NCI-H460 (cell line): Measurements from ENCODE around the gene DHODH. TPM values are rescaled to one million over a fixed set of nuclear protein-coding genes. Genes with fewer than 3 reads are reported as not detected.
A peak's percentile ranks its signal among the peaks of the same experiment; 100 is the strongest.
"Not testable (repeated sequence)": the region's sequence is repeated elsewhere in the genome, so short reads cannot be mapped to it uniquely, and the experiment has no call there.

Experiments
- DNase-seq: peaks from one replicate; pipeline ENCODE4 v3.0.0-alpha.2; 2016; ENCODE audit warnings: low read depth; ENCODE audit errors: extremely low read depth
- small RNA-seq, 2 experiments: library from RNA; depleted of rRNA; stranded (forward); fragments of <200 nt; gene quantifications; one replicate each; pipeline ENCODE3, GENCODE V24; 2014
- total RNA-seq: library from RNA; depleted of rRNA; stranded (reverse); fragments of >200 nt; shearing (Covaris generic); gene quantifications from 2 replicates; pipeline ENCODE4 v1.2.3, GENCODE V29; 2014; rRNA removed

The DHODH gene
- total RNA-seq, 1 experiment from 2014 or later = 12.0 TPM

DNA sequence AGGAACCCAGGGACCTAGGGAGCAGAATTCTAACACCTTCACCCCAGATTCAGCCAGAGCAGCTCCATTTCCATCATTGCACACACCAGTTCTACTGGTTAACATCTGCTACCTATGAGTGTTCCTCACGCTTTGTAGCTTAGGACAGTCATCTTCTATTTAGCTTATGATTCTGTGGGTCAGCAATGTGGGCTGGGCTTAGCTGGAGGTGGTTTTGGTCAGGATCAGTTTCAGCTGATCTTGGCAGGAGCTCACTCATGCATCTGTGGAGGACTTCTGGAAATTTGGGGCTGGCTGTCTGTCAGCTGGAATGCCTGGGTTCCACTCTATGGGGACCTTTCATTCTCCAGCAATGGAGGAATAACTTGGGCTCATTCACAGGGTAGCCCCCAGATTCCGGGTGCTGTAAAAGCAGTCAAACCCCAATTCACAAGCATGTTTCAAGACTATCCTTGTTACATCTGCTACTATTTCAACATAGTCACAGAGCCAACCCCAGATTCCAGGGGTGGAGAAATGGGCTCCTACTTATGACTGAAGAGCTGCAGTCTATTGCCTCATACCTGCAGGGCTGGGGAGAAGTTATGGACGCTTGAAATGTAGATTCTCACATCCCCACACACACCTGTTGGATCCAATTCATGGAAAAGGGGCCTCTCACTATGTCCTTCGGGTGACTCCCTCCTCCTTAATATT lies 42.4 kb downstream of the DHODH start:
- no peak for DNase-seq

DNA sequence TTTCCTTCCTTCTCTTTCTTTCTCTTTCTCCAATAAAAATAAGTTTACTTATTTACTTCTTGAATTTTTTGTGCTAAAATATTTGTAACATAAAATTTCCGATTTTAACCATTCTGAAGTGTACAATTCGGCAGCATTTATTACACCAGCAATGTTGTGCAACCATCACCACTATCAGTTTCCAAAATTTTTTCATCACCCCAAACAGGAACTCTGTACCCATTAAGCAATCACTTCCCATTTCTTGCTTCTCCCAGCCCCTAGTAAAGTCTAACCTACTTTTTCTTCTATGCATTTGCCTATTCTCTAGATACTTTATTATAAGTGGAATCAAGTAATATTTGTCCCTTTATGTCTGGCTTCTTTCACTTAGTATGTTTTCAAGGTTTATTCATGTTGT lies 43.3 kb downstream of the DHODH start:
- DNase-seq = no peak

DNA sequence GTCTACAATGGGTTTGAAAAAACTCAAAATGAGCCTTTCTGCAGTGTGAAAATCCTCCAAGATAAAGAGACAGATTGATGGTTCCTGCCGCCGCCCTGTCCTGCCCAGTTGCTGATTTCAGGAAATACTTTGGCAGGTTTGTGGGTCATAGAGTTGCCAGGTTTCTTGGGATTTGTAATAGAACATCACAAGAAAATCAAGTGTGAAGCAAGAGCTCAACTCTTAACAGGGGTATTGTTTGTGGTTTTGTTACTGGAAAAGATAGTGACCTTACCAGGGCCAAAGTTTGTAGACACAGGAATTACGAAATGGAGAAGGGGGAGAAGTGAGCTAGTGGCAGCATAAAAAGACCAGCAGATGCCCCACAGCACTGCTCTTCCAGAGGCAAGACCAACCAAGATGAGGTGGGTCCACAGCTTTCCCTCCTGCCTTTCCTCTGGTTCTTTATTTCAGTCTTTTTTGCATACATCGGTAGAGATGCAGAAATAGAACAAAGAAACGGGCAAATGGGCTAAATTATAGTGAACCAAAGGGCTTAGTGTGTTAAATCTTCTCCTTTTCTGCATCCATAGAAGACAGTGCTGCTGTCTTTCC lies 45.8 kb downstream of the DHODH start, which contains the start of gene HP:
TSS of gene HP (plus strand) at position 252 of the 594 bp plus-strand sequence. CDS start at position 400, 148 bp downstream.
- not testable (repeated sequence) for DNase-seq

DNA sequence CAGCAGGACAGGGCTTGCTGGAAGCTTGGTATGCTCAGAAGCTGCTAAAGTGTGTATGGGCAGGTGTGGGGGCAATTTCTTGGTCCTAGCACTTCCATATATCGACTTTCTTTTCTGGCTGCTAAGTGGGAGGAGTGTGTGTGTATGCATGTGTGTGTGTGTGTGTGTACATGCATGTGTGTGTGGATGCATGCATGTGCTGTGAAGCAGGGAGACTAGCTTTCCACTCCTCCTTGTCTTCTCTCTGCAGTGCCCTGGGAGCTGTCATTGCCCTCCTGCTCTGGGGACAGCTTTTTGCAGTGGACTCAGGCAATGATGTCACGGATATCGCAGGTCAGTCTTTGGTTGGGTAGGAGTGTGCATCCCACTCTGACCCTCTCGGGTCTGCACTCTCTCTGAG lies 47.4 kb downstream of the DHODH start:
- no peak for DNase-seq

DNA sequence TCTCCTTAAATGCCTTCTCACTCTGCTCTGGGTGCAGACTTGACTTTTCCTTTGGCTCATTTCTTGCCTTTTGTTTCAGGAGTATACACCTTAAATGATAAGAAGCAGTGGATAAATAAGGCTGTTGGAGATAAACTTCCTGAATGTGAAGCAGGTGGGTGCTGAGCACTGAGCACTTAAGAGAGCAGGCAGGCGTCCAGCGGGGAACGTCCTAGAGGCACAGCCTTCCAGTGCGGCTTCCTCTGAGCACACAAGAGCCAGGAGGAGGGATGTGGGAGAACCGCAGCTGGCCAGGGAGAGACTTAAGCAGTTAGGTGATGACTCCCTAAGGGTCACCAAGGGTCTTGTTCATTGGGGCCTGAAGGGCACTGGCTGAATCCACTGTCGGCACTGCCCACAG lies 48.8 kb downstream of the DHODH start:
- DNase-seq = not testable (repeated sequence)

DNA sequence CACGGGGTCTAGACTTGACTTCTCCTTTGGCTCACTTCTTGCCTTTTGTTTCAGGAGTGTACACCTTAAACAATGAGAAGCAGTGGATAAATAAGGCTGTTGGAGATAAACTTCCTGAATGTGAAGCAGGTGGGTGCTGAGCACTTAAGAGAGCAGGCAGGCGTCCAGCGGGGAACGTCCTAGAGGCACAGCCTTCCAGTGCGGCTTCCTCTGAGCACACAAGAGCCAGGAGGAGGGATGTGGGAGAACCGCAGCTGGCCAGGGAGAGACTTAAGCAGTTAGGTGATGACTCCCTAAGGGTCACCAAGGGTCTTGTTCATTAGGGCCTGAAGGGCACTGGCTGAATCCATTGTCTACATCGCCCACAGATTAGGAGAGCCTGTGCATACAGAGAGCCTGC lies 50.5 kb downstream of the DHODH start:
- DNase-seq = not testable (repeated sequence)

DNA sequence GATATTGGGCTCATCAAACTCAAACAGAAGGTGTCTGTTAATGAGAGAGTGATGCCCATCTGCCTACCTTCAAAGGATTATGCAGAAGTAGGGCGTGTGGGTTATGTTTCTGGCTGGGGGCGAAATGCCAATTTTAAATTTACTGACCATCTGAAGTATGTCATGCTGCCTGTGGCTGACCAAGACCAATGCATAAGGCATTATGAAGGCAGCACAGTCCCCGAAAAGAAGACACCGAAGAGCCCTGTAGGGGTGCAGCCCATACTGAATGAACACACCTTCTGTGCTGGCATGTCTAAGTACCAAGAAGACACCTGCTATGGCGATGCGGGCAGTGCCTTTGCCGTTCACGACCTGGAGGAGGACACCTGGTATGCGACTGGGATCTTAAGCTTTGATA lies 51.9 kb downstream of the DHODH start:
- DNase-seq = no peak

DNA sequence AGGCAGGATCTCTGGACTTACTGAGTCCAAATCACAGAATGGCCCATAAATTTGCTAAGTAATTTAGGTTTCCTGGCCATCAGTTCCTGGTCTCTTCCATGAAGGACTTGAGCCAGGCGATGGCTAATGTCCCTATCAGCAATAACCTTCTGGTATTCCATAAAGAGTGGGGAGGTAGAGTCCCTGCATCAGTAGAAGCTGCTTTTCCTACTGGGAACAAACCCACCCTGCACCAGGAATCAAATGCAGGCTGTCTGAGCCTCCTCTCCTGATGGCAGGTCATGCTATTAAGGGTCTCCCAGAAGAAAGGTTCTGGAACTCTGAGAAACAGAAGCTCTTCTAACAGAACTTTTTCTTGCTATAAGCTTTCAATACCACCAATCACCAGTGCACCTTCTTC lies 53.0 kb downstream of the DHODH start:
- DNase-seq = no peak

DNA sequence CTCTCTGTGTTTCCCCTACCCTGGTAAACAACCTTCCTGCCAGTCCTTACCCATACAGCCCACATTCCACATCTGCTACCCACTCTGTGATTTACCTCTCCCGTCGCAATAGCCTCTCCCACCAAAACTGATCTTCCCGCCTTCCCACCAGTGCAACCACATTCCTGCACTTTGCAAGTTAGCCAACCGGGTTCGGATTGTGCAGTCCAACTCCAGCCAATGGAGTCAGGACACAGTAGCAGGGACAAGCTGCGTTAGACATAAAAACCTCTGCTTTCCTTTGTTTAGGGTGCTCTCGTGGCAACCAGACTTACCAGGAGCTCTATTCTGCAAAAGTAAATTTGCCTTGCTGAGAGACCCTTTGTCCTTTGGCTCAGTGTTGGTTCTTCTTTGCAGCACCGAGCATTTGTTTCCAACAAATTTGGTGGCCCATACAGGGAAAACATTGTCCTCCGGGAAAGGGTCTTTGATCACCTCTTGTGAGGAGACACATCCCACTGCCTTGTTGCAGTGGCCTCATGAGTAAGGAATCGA lies 55.9 kb downstream of the DHODH start:
- DNase-seq = no peak

DNA sequence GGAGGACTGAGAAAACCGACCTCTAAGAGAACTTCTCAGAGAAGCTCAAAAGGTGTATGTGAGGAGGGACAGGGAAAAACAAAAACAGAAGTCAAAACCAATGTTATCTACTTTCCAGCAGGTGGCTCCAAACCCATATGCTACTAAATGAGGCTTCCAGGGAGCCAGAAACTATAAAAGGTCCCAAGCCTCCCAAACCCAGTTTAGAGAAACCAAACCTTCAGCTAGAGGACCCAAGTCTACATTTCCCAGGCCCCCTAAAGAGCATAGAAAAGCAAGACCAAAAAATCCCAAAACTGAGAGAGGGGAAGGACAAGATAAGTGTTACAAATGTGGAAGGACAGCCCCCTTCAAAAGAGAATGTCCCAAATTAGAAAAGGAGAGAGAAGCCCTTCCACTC lies 58.2 kb downstream of the DHODH start:
- DNase-seq = peak; percentile 30

DNA sequence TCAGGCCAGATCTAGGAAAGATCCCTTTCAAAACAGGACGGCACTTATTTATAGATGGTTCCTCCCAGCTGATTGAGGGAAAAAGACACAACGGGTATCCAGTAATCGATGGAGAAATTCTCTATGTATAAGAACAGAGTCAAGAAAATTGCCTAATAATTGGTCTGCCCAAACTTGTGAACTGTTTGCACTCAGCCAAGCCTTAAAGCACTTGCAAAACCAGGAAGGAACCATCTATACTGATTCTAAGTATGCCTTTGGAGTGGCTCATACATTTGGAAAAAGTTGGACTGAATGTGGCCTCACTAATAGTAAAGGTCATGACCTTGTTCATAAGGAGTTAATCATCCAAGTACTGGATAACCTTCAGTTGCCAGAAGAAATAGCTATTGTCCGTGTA lies 60.4 kb downstream of the DHODH start:
- no peak for DNase-seq

DNA sequence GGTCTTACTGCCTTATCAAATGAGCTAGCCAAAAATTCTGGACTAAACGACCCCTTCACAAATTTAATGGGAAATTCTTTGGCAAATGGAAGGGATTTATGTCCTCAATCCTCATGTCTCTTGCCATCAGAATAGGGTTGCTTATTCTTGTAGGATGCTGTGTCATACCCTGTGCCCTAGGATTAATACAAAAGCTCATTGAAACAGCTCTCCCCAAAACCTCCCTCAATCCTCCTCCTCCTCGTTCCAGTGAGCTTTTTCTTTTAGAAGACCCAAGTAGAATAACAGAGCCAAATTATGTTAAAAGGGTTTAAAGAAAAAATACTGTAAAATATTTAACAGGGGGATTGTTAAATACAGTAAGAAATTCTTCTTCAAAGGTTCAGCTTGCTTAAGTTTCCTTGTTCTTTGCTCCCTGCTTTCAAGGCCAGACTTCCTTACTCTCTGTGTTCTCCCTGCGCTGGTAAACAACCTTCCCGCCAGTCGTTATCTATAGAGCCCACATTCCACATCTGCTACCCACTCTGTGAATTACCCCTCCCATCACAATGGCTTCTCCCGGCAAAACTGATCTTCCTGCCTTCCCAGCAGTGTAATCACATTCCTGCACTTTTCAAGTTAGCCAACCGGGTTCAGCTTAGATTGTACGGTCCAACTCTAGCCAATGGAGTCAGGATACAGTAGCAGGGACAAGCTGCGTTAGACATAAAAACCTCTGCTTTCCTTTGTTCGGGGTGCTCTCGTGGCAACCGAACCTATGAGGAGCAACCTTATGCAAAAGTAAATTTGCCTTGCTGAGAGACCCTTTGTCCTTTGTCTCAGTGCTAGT lies 64.2 kb downstream of the DHODH start:
- DNase-seq = no peak

DNA sequence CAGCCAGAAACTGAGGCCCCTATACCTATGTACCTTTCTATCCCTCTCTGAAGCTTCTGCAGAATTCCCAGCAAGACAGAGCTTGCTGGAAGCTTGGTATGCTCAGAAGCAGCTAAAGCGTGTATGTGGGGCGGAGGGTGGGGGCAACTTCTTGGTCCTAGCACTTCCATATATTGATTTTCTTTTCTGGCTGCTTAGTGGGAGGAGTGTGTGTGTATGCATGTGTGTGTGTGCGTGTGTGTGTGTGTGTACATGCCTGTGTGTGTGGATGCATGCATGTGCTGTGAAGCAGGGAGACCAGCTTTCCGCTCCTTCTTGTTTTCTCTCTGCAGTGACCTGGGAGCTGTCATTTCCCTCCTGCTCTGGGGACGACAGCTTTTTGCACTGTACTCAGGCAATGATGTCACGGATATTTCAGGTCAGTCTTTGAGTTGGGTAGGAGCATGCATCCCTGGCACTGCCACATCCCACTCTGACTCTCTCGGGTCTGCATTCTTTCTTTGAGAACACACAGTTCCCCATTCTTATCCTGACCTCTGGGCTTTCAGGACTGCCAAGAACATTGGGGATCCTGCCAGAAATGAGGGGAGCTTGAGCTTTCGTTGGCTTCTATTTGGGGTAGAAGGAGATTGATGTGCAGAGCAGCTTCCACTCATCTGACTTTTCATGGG lies 65.2 kb downstream of the DHODH start:
- DNase-seq = no peak

DNA sequence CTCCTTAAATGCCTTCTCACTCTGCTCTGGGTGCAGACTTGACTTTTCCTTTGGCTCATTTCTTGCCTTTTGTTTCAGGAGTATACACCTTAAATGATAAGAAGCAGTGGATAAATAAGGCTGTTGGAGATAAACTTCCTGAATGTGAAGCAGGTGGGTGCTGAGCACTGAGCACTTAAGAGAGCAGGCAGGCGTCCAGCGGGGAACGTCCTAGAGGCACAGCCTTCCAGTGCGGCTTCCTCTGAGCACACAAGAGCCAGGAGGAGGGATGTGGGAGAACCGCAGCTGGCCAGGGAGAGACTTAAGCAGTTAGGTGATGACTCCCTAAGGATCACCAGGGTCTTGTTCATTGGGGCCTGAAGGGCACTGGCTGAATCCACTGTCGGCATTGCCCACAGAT lies 66.5 kb downstream of the DHODH start:
- not testable (repeated sequence) for DNase-seq

Small RNA genes within 50 kb of the gene (small RNA-seq; reads per million reads assigned to genes)
- gene RPL39P31 = 0 reads per million in 2 experiments

Other genes with a start within 250 kb of the DHODH start
- 32.7 and 33.4 TPM in 2 replicates for gene AP1G1, start 199.9 kb upstream of the DHODH start, total RNA-seq
- 10.6 and 10.9 TPM in 2 replicates for gene ATXN1L, start 162.8 kb upstream of the DHODH start, total RNA-seq
- 3.5 and 5.5 TPM in 2 replicates for gene ZNF821, start 124.6 kb upstream of the DHODH start, total RNA-seq
- 111 and 138 TPM in 2 replicates for gene IST1, start 113.2 kb upstream of the DHODH start, total RNA-seq
- gene PKD1L3, start 8.3 kb upstream of the DHODH start, total RNA-seq = not detected in 2 replicates
- gene HP, start 45.8 kb downstream of the DHODH start, total RNA-seq = not detected in 2 replicates
- not detected in 2 replicates for gene HPR, start 54.5 kb downstream of the DHODH start, total RNA-seq
- gene TXNL4B, start 84.9 kb downstream of the DHODH start, total RNA-seq = 15.1 and 16.5 TPM in 2 replicates
- gene DHX38, start 85.1 kb downstream of the DHODH start, total RNA-seq = 24.6 and 33.6 TPM in 2 replicates
- 1.4 and 3.0 TPM in 2 replicates for gene PMFBP1, start 163.4 kb downstream of the DHODH start, total RNA-seq